Measurements from ENCODE around the gene NINJ2. TPM values are rescaled to one million over a fixed set of nuclear protein-coding genes. Genes with fewer than 3 reads are reported as not detected.

The NINJ2 gene
- total and polyA plus RNA-seq, 10 of the 15 experiments (the other 5 are each of a cell fraction or from before 2014, with no cell fraction given), result 8.9 to 51.6 (median 21.3) TPM

GRCh38 chr12:569091-569676 is 94.1 kb downstream of the NINJ2 start:
- in situ Hi-C loops (cut with MboI), result loop anchor here (5.0 kb wide), 1 partner anchor 528 kb away; no protein-coding TSS in a partner anchor
- no peak overlapping the region for H3K9ac ChIP-seq (ENCODE audit: control insufficient read depth, insufficient read depth, low read length)
- POLR2A ChIA-PET, result no interaction called here

More at GRCh38 chr12:569091-569676, 94.1 kb downstream of the NINJ2 start:
- BruUV-seq (replicated peaks), result no TSS peak
- RAD21 ChIA-PET (ENCODE audit: unreplicated experiment), result interaction anchor here (0.8 to 1.2 kb wide), 6 partner anchors 114 to 549 kb away, joined by 3 read pairs; no protein-coding TSS in a partner anchor
- SMC1A ChIA-PET (ENCODE audit: uncharacterized antibody, unreplicated experiment), result interaction anchor here (0.8 to 1.4 kb wide), 6 partner anchors 182 to 524 kb away, joined by 3 to 5 read pairs (median 3); partner anchors contain the start of gene RAD52
- H3K27me3 ChIP-seq (replicated peaks in 1 of 2; ENCODE audit: control insufficient read depth in 2 of 2, insufficient read depth in 2 of 2, low read length in 1 of 2), result no peaks in the 10 kb centered on the region
- FAIRE-seq (no peak), ATAC-seq (no peak), DNase-seq (ENCODE audit: low read depth, low spot score) (no peak)
- no peaks in the 10 kb centered on the region for H3K9me3 ChIP-seq (replicated peaks; ENCODE audit: control insufficient read depth, insufficient read depth, low read length)
- intact Hi-C loops (cut with micrococcal nuclease; ENCODE audit: unreplicated experiment), result loop anchor here (2.0 to 10.0 kb wide), 4 partner anchors 242 to 523 kb away; partner anchors contain the start of gene RAD52
- no peaks in the 10 kb centered on the region for H3K79me2 ChIP-seq (ENCODE audit: control insufficient read depth, insufficient read depth, low read length)
- no peak overlapping the region for H3K4me3 ChIP-seq
- no peak overlapping the region for H3K27ac ChIP-seq (ENCODE audit: control insufficient read depth, insufficient read depth)
- no peaks in the 10 kb centered on the region for H4K20me1 ChIP-seq (ENCODE audit: control insufficient read depth, insufficient read depth)
- no peaks in the 10 kb centered on the region for H3K36me3 ChIP-seq (ENCODE audit: control insufficient read depth in 2 of 2, insufficient read depth in 2 of 2, low read length in 1 of 2)
- CTCF ChIA-PET, result interaction anchor here (0.5 to 5.2 kb wide), 18 partner anchors 15 to 548 kb away, joined by 3 to 50 read pairs (median 4); no protein-coding TSS in a partner anchor
- no peaks in the 10 kb centered on the region; the same call in 1 of the 2 replicates for H3K4me1 ChIP-seq (ENCODE audit: control insufficient read depth, insufficient read depth, low read length)
- no peak for TF ChIP-seq NKRF (conservative IDR thresholded peaks at IDR 0.05)
- TF ChIP-seq CBX3 (IDR thresholded peaks at IDR 0.05; ENCODE audit: borderline replicate concordance, low read depth), result no peak
- no peak for TF ChIP-seq ZNF207 (IDR thresholded peaks at IDR 0.05; ENCODE audit: borderline replicate concordance)
- no peak for TF ChIP-seq ZSCAN29 (IDR thresholded peaks at IDR 0.05)
- TF ChIP-seq RAD21 (IDR thresholded peaks at IDR 0.05; ENCODE audit: insufficient read depth, low read depth, low read length), result no peak
- no peak for TF ChIP-seq CREB1 (IDR thresholded peaks at IDR 0.05; ENCODE audit: low read depth)
- TF ChIP-seq YY1 (IDR thresholded peaks at IDR 0.05; ENCODE audit: low read depth, low read length), result no peak
- no peak for TF ChIP-seq BCLAF1 (IDR thresholded peaks at IDR 0.05)
- no peak for TF ChIP-seq TAF1 (IDR thresholded peaks at IDR 0.05; ENCODE audit: borderline replicate concordance, low read depth, low read length)
- no peak for TF ChIP-seq POLR2AphosphoS5 (IDR thresholded peaks at IDR 0.05; ENCODE audit: low read length)
- H2AFZ ChIP-seq (ENCODE audit: control insufficient read depth, low read depth, low read length), result no peak overlapping the region
- WGBS (ENCODE audit: insufficient coverage, insufficient replicate concordance, low lambda C conversion rate, missing lambda C conversion rate), result 88% methylated on average over 6 of the region's 6 CpGs
- H3K4me2 ChIP-seq (ENCODE audit: control insufficient read depth, insufficient read depth), result peak overlapping the region; percentile 92; the same call in 1 of the 2 replicates

All from GM12878 (cell line).